Stimulated activated CD4-positive, alpha-beta T cell treated with anti-CD3 and anti-CD28 coated beads, Interleukin-1b, Interleukin-23, amount 100 ng/mL, for 1 hour (primary cell): ENCODE measurements around the gene LAG3.
A peak's percentile ranks its signal among the peaks of the same experiment; 100 is the strongest.

Source experiments
- DNase-seq, 2 donors: peaks; one replicate each; pipeline ENCODE4 v3.0.0-alpha.2; 2020; ENCODE audit warnings: low read depth in 2 of 2

LAG3 gene

GRCh38 chr12:6772726-6773589, 638 bp downstream of the LAG3 start:
- DNase-seq, result no peak

DNA sequence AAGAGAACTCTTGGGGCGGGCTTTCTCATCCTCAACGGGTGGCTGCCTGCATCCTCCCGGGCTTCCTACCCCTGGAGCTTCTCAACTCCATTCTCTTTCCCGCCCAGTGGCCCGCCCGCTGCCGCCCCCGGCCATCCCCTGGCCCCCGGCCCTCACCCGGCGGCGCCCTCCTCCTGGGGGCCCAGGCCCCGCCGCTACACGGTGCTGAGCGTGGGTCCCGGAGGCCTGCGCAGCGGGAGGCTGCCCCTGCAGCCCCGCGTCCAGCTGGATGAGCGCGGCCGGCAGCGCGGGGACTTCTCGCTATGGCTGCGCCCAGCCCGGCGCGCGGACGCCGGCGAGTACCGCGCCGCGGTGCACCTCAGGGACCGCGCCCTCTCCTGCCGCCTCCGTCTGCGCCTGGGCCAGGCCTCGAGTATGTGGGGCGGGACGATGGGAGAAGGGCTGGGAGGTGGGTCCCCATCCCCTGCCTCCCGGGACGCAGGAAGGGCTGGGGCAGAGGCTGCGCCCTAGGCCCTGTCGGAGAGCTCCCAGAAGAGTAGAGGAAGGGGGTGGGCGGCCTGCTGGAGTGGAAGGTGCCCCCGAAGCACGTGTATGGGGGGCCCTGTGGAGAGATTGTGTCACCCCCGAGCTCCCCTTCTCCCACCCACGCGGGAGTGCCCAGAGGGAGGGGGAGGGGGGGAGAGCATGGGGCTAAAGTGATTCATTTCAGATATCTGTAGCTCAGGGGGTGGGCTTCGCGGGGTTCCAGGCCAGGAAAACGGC, 1.5 kb downstream of the LAG3 start:
- no peak for DNase-seq

GRCh38 chr12:6774499-6775062, 2.3 kb downstream of the LAG3 start:
- no peak for DNase-seq

DNA sequence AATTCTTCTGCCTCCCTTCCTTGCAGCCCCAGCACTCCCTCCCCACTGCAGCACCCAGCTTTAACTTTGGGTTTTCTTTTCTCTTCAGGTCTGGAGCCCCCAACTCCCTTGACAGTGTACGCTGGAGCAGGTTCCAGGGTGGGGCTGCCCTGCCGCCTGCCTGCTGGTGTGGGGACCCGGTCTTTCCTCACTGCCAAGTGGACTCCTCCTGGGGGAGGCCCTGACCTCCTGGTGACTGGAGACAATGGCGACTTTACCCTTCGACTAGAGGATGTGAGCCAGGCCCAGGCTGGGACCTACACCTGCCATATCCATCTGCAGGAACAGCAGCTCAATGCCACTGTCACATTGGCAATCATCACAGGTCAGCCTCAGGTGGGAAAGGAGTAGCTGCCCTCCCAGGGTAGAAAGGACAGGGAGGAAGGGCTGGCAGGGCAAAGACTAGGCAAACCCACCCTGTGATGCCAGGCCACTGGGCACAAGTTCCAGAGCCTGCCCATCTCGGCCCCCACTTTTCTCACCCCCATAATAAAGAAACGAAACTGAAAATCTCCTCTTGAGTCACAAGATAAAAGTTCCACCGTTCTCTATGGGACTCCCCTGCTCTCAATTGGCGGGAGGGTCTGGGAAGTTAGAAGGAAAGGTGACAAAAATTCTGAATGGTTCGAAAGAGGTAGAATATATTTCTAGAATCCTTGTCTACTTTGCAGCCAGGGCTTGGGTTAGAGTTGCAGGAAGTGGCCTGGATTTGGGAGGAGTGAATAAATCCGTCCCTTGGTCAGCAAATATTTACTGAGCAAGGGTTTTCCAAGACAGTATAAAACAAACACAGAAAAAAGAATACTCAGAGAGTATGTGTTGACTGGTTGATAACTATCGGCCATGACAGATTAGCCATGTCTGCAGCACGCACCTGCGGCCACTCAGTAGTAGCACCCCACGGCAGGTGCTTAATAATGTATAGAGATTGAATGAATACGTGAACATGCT, 3.2 kb downstream of the LAG3 start:
- no peak for DNase-seq

- no peak for DNase-seq
These were observed 5.1 kb downstream of the LAG3 start for GRCh38 chr12:6777386-6777785.

- DNase-seq, result no peak
These were observed 5.9 kb downstream of the LAG3 start for GRCh38 chr12:6778217-6778573.

DNA sequence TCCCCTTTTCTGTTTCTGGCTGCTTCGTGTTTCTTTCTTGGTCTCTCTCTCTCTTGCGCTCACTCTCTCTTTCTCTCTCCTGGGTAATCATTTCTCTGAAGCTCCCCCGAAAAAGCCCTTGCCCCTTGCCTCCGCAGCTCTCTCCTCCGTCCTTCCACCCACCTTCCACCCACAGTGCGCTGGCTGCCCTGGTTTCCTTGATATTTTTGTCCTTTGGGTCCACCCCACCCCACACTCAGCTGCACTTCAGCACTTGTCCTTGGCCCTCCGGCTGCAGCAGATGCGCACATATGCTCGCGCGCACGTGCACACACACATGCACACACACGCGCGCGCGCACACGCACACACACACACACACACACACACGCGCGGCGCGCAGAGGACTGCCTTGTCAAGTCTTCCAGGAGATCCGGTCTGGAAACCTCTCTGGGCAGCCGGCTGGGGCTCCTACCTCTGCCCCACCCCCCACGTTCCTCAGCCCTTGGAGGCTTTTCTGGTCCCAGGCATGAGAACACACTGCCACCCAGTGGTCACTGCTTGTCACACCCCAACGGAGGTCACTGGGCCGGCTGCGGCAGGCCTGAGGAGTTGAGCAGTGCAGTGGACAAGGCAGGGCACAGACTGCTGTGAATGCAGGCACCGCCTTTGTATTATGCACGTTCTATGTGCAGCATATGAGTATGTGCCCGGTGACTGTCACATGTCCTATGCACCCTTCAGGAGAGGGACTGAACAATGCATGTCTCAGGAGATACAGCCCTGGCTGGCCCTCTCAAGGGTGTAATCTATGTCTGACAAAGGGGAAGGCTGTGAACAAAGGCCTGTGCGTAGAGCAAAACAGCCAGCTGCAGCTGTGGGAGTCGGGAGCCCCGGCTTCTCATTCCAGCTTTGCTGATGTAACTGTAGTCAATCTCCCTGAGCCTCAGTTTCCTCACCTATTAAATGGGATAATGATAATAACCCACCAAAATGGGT, 6.5 kb downstream of the LAG3 start:
- peak; percentile 73 to 84 for DNase-seq

- DNase-seq, result no peak
These were observed 7.5 kb downstream of the LAG3 start for GRCh38 chr12:6779708-6780432.

- DNase-seq, result no peak
These were observed 8.3 kb downstream of the LAG3 start for GRCh38 chr12:6780573-6780972.

DNA sequence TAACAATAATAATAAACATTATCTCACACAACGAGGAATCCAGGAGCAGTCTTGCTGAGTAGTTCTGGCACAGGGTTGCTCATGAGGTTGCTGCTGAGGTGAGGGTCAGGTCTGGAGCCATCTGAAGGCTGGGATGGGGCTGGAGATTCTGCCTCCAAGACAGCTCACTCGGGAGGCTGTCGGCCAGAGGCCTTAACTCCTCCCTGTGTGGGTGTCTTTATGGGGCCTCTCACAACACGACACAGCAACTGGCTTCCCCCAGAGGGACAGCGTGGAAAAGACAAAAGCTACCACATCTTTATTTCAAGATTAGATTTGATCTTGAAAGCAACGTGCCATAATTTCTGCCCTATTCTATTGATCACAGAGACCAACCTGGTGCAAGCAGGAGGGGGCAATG, 9.8 kb downstream of the LAG3 start:
- no peak for DNase-seq

GRCh38 chr12:6782850-6783566, 10.7 kb downstream of the LAG3 start:
- no peak for DNase-seq

DNA sequence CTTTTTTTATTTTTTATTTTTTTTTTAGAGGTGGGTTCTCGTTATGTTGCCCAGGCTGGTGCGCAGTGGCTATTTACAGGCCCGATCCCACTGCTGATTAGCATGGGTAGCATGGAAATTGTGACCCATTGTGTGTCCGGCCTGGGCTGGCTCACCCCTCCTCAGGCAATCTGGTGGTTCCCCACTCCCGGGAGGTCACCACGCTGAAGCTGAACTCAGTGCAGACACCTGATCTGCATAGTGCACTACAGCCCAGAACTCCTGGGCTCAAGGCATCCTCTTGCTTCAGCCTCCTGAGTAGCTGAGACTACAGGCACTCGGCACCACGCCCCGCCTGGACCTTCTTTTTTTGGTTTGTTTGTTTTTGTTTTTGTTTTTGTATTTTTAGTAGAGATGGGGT, 11.5 kb downstream of the LAG3 start:
- DNase-seq, result no peak

DNA sequence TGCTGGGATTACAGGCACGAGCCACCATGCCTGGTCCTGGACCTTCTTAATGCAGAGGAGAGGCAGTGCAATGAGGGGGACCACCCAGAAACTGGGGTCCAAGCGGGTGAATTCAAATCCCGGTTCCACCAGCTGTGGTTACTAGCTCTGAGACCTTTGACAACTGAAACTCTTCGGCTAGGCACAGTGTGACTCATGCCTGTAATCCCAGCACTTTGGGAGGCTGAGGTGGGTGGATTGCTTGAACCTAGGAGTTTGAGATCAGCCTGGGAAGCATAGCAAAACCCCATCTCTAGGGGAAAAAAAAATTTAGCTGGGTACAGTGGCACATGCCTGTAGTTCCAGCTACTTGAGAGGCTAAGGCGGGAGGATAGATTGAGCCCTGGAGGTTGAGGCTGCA, 12.0 kb downstream of the LAG3 start:
- no peak for DNase-seq

- DNase-seq, result no peak
These were observed 12.4 kb downstream of the LAG3 start for GRCh38 chr12:6784761-6785160.

GRCh38 chr12:6786416-6787094, 14.2 kb downstream of the LAG3 start:
- no peak for DNase-seq

GRCh38 chr12:6787309-6787708, 15.0 kb downstream of the LAG3 start:
- no peak for DNase-seq

GRCh38 chr12:6788972-6789924, 16.9 kb downstream of the LAG3 start, which contains the start of gene CD4:
Gene CD4 (plus strand): TSS chr12:6789528. CDS start chr12:6800139, 10,611 bp downstream.
- DNase-seq, result no peak
